Natural killer cell (primary cell): Measurements from ENCODE around the gene DSC2. TPM values are rescaled to one million over a fixed set of nuclear protein-coding genes. Genes with fewer than 3 reads are reported as not detected.

Source experiments
- ATAC-seq, 3 donors: fragments of 150-1000 bp in 2 of 3; fragments of 200-7000 bp in 1 of 3; cut with Tn5 transposase; 1 replicate in 1 of 3; 2 replicates in 2 of 3; pipeline ENCODE4 v1.10.0; 2021; ENCODE audit warnings: mild to moderate bottlenecking in 2 of 3, moderate library complexity in 2 of 3
- DNase-seq, 2 donors: peaks; one replicate each; pipeline versions ENCODE4 v3.0.0 to v3.0.0-alpha.2; 2013 to 2021; ENCODE audit warnings: mixed read lengths in 1 of 2
- H3K27ac ChIP-seq: one replicate; pipeline ENCODE4 v1.5.1; 2013; ENCODE audit warnings: mild to moderate bottlenecking, low read length
- H3K27me3 ChIP-seq: one replicate; pipeline ENCODE4 v1.6.1; 2013; ENCODE audit warnings: low read length; ENCODE audit not compliant: control insufficient read depth, insufficient read depth
- H3K36me3 ChIP-seq: one replicate; pipeline ENCODE4 v1.6.1; 2013; ENCODE audit warnings: low read length; ENCODE audit not compliant: control insufficient read depth, insufficient read depth
- H3K4me1 ChIP-seq: one replicate; pipeline ENCODE4 v1.6.1; 2013; ENCODE audit warnings: low read length; ENCODE audit not compliant: control insufficient read depth, insufficient read depth
- H3K4me3 ChIP-seq: one replicate; pipeline ENCODE4 v1.5.1; 2013; ENCODE audit warnings: low read length
- H3K9me3 ChIP-seq: one replicate; pipeline ENCODE4 v1.6.1; 2013; ENCODE audit warnings: low read length; ENCODE audit not compliant: control insufficient read depth, insufficient read depth
- H3K27ac Mint-ChIP-seq, 2 donors: one replicate each; pipeline ENCODE4 v1.8.0; 2022; ENCODE audit warnings: mild to moderate bottlenecking in 2 of 2, mixed read lengths in 2 of 2, moderate library complexity in 1 of 2
- H3K27me3 Mint-ChIP-seq, 2 donors: one replicate each; pipeline ENCODE4 v1.8.0; 2022; ENCODE audit warnings: low read depth in 2 of 2, mixed read lengths in 2 of 2
- H3K36me3 Mint-ChIP-seq: one replicate; pipeline ENCODE4 v1.8.0; 2022; ENCODE audit warnings: mixed read lengths
- H3K4me1 Mint-ChIP-seq, 2 donors: one replicate each; pipeline ENCODE4 v1.8.0; 2022; ENCODE audit warnings: mixed read lengths in 2 of 2
- H3K4me3 Mint-ChIP-seq: one replicate; pipeline ENCODE4 v1.8.0; 2022; ENCODE audit warnings: mild to moderate bottlenecking, moderate library complexity, mixed read lengths
- H3K9me3 Mint-ChIP-seq, 2 donors: one replicate each; pipeline ENCODE4 v1.8.0; 2022; ENCODE audit warnings: mixed read lengths in 2 of 2
- WGBS: methylation state at CpG from one replicate; pipeline ENCODE4 v1.1.7; 2013; ENCODE audit warnings: missing lambda C conversion rate; ENCODE audit not compliant: insufficient coverage; 5-methylcytosine and 5-hydroxymethylcytosine counted together
- intact Hi-C: fragments of 100-400 bp; cut with micrococcal nuclease; formaldehyde crosslinking; loops from one replicate; pipeline ENCODE4 v1.14.2; 2022
- total RNA-seq, 4 donors: library from RNA; stranded (reverse); fragments of 120-200 nt in 1 of 4; gene quantifications; one replicate each; pipeline versions ENCODE4 v1.2.3 to v1.2.4, GENCODE V29; 2013 to 2022
- TF ChIP-seq, protein P1 (sequence below): fragments of 200-600 bp; IDR thresholded peaks from one replicate; pipeline ENCODE4 v1.8.0; 2022; ENCODE audit warnings: antibody characterized with exemption

The DSC2 gene
- total RNA-seq, 3 donors from 2014 or later (not counting 1 experiment from before 2014, with no cell fraction given) = 0.32 to 0.40 TPM; not detected in 1

- peaks cover 17% of the 10 kb centered on the region for H3K36me3 Mint-ChIP-seq
Observed at GRCh38 chr18:31101183-31102024, 817 bp downstream of the DSC2 start.

GRCh38 chr18:31100436-31101182 lies 1.6 kb downstream of the DSC2 start:
- H3K27ac ChIP-seq = no peak overlapping the region
- Mint-ChIP-seq H3K27me3 (peaks cover 18 to 34% of the 10 kb centered on the region in 2 donors), H3K36me3 (peaks cover 17% of the 10 kb centered on the region), H3K4me1 (no peaks in the 10 kb centered on the region), H3K4me3 (no peak overlapping the region), H3K9me3 (peaks cover 3 to 6% of the 10 kb centered on the region in 2 donors), H3K27ac (no peak overlapping the region)
- H3K27me3 ChIP-seq = peaks cover 8% of the 10 kb centered on the region
- no peaks in the 10 kb centered on the region for H3K9me3 ChIP-seq
- 13% methylated on average over 22 of the region's 23 CpGs for WGBS
- no peaks in the 10 kb centered on the region for H3K4me1 ChIP-seq
- TF ChIP-seq, protein P1, sequence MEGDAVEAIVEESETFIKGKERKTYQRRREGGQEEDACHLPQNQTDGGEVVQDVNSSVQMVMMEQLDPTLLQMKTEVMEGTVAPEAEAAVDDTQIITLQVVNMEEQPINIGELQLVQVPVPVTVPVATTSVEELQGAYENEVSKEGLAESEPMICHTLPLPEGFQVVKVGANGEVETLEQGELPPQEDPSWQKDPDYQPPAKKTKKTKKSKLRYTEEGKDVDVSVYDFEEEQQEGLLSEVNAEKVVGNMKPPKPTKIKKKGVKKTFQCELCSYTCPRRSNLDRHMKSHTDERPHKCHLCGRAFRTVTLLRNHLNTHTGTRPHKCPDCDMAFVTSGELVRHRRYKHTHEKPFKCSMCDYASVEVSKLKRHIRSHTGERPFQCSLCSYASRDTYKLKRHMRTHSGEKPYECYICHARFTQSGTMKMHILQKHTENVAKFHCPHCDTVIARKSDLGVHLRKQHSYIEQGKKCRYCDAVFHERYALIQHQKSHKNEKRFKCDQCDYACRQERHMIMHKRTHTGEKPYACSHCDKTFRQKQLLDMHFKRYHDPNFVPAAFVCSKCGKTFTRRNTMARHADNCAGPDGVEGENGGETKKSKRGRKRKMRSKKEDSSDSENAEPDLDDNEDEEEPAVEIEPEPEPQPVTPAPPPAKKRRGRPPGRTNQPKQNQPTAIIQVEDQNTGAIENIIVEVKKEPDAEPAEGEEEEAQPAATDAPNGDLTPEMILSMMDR = no peak
- no peak overlapping the region for H3K4me3 ChIP-seq
- intact Hi-C loops = loop anchor here (10.0 kb wide), 1 partner anchor 54 kb away; no protein-coding TSS in a partner anchor
- DNase-seq (no peak), ATAC-seq (no peak)
- H3K36me3 ChIP-seq = no peaks in the 10 kb centered on the region

More at GRCh38 chr18:31101183-31102024, 817 bp downstream of the DSC2 start:
- H3K4me1 Mint-ChIP-seq = no peaks in the 10 kb centered on the region
- WGBS = 3% methylated on average over 72 of the region's 72 CpGs
- Histone ChIP-seq H3K9me3 (no peaks in the 10 kb centered on the region), H3K27ac (no peak overlapping the region), H3K4me1 (no peaks in the 10 kb centered on the region), H3K36me3 (no peaks in the 10 kb centered on the region), H3K27me3 (peaks cover 8% of the 10 kb centered on the region), H3K4me3 (no peak overlapping the region)
- peaks cover 2 to 6% of the 10 kb centered on the region in 2 donors for H3K9me3 Mint-ChIP-seq
- TF ChIP-seq, protein P1 = no peak
- no peak overlapping the region for H3K4me3 Mint-ChIP-seq
- H3K27me3 Mint-ChIP-seq = peaks cover 18 to 34% of the 10 kb centered on the region in 2 donors
- DNase-seq (no peak), ATAC-seq (no peak)
- intact Hi-C loops = loop anchor here (10.0 kb wide), 1 partner anchor 53 kb away; no protein-coding TSS in a partner anchor
- no peak overlapping the region for H3K27ac Mint-ChIP-seq

GRCh38 chr18:31099450-31100230 lies 2.6 kb downstream of the DSC2 start:
- TF ChIP-seq, protein P1 = no peak
- ATAC-seq = no peak
- Mint-ChIP-seq H3K27ac (no peak overlapping the region), H3K9me3 (peaks cover 11 to 16% of the 10 kb centered on the region in 2 donors), H3K36me3 (peaks cover 17% of the 10 kb centered on the region), H3K27me3 (peaks cover 18 to 34% of the 10 kb centered on the region in 2 donors), H3K4me1 (no peaks in the 10 kb centered on the region), H3K4me3 (no peak overlapping the region)
- 84% methylated on average over 9 of the region's 10 CpGs for WGBS
- Histone ChIP-seq H3K36me3 (no peaks in the 10 kb centered on the region), H3K9me3 (no peaks in the 10 kb centered on the region), H3K4me1 (no peaks in the 10 kb centered on the region), H3K4me3 (no peak overlapping the region), H3K27me3 (peaks cover 8% of the 10 kb centered on the region), H3K27ac (no peak overlapping the region)
- intact Hi-C loops = loop anchor here (10.0 kb wide), 1 partner anchor 55 kb away; no protein-coding TSS in a partner anchor
- no peak for DNase-seq
